GOT3 (cell line): ENCODE data around the gene SLC26A3.

Experiments
- DNase-seq: peaks from one replicate; lab custom pipeline; 2025; ENCODE audit warnings: mixed read lengths; lab: John Stamatoyannopoulos, UW

Gene SLC26A3

DNA sequence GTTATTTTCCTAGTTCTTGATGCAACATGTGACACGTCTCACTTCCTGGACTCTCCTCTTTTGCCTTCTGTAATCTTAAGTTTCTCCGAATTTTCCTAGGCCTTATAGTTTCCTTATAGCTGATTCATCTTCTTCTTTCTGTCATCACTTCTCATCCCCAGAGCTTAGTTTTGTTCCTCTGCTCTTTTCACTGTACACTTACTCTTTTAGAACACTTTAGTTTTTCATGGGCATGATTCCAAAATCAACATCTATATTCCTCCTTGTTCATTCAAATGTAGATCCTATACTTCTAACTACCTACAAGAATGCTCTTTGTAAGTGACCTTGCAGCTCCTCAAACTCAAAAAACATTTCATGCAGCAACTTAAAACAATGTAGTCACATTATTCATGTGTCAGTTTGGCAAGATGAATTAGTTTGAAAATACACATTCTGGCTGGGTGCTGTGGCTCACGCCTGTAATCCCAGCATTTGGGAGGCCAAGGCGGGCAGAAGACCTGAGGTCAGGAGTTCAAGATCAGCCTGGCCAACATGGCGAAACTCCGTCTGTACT, 13.1 kb upstream of the SLC26A3 start:
- no peak for DNase-seq

DNA sequence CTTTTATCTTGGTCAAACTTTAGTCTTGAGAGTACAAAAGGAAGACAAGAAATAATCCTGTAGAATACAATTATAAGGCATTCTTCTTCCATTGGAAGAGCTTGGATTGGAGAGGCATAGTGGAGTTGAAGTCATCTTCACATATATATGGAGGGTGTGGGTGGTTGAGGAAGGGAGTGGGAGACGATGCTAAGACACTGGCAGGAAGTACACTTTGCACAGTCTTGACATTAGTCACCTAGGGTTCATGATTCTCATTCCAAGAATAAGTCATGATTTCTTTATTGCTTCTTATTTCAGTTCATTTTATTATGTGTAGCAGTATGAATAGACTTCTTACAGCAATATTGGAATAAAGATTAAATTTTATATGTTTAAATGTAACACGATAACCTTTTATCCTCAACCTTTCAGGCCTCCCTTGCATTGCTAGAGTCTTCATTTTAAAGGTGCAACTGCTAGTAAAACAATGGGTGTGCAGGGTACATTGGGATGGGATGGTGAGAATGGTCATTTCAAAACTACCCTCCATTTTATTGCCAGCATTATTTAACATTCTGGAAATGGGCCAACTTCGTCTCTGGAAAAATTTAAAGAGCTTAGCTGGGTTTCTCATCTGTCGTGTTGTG, 12.3 kb upstream of the SLC26A3 start:
- DNase-seq: no peak

DNA sequence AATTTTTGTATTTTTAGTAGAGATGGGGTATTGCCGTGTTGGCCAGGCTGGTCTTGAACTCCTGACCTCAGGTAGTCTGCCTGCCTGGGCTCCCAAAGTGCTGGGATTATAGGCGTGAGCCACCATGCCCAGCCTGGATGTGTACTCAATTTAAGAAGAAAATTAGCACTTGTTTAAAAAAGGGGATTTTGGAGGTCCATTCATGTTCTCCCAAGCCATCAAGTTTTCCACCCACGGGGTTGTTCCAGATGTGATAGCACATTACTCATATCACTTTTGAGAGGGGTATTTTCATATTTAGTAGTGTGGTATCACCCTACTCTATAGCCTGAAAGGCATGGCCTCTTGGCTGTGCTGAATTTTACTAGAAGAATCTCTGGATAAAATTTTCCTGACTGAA, 10.5 kb upstream of the SLC26A3 start:
- no peak for DNase-seq

DNA sequence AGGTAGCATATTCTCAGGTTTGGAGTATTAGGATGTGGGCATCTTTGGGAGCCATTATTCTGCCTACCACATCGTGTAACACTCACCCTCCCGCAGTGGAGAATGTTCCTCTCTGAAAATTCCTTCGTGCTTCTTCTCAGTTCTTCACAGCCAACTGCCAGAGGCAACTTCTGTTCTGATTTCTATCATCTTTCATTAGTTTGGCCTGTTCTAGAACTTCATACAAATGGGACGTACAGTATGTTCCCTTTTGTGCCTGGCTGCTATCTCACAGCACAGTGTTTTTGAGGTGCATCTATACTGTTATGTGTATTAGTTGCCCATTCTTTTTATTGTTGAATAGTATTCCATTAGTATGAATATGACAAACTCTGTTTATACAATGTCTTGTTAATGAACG, 8.9 kb upstream of the SLC26A3 start:
- DNase-seq: no peak

DNA sequence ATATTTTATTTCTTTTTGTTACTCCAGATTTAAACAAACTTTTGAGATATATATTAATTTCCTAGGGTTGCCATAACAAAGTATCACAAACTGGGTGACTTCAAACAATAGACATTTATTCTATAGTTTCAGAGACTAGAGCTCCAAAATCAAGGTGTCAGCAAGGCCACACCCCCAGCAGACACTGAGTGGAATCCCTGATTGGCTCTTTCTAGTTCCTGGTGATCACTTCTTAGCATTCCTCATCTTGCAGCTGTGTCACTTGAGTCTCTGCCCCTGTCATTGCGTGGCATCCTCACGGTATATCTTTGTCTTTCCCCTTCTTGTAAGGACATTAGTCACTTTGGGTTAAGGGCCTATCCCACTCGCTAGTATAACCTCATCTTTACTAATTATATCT, 7.6 kb upstream of the SLC26A3 start:
- DNase-seq: no peak

DNA sequence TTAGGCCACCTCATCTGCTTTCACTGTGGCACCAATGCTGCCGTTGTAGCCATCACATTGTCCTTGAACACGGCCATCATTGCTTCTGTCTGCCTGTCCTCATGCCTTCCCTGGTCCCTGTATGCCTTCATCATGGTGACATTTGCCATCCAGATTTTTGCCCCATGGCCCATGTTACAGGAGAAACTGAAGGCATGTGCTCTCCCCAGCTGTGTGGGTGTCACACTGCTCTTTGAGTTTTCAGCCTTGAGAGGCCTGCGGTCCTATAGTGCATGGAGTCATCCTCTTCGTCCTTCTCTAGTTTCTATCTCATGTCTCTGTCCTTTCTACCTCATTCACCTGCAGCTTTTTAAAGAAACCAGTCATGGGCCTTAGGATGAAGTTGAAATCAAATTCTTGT, 6.2 kb upstream of the SLC26A3 start:
- no peak for DNase-seq

DNA sequence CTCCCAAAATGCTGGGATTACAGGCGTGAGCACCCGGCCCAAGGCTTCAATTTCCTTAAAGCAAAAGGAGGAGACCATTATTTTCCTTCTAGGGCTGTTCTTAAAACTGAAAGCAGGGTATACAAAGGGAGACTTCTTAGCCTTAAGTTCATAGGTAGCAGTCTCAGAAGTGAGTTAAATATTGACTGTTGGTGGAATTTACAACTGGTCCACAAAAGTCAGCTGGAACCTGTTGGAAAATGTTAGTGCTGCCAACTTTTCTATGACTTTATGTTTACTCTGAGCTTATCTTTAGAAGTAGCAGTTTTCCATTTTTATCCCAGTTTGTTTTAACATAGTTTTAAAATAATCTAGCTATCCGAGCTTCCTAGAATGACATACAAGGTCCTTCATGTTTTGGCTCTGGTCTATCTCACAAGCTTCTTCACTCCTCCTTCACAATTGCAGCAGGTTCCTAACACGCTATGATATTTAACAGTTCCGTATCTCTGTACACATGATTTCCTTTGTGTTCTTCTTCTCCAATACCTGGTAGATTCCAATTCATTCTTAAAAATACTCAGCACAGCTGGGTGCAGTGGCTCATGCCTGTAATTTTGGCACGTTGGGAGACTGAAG, 3.3 kb downstream of the SLC26A3 start:
- no peak for DNase-seq

DNA sequence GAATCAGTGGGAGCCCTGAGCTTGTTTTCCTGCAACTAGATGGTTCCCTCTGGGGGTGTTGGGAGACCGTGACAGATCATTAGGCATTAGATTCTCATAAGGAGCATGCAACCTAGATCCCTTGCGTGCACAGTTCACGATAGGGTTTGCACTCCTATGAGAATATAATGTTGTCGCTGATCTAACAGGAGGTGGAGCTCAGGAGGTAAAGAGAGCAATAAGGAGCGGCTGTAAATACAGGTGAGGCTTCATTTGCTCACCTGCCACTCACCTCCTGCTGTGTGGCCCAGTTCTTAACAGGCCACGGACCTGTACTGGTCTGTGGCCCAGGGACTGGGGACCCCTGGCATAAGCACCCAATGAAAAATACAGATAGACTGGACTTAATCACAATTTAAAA, 10.7 kb downstream of the SLC26A3 start:
- no peak for DNase-seq

DNA sequence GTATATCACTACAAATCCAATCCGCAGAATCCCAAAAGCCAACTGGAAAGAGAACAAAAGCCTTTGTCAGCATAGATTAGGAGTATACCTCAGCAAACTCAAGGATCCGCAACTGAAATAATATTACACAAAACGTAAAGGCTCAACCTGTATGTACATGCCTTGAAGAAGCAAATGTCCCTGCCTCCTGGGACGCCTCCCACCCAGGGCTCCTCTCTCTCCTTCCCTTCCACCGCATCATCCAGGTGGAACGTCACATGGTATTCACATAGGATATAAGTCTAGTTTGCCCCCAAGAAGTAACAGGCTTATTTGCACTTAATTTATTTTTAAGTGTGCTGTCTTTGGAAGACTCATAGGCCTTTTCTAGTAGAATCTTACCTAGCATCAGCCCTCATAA, 13.4 kb downstream of the SLC26A3 start:
- no peak for DNase-seq

DNA sequence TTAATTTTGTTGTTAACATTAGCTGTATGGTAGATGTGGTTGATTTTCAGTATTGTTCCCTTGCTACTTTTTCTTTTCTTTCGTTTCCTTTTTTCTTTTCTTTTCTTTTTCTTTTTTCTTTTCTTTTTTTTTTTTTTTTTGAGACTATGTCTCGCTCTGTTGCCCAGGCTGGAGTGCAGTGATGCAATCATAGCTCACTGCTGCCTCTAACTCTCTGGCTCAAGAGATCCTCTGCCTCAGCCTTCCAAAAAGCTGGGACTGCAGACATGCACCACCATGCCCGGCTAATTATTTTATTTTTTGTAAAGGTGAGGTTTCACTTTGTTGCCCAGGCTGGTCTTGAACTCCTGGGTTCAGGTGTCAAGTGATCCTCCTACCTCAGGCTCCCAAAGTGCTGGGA, 14.4 kb downstream of the SLC26A3 start:
- no peak for DNase-seq

DNA sequence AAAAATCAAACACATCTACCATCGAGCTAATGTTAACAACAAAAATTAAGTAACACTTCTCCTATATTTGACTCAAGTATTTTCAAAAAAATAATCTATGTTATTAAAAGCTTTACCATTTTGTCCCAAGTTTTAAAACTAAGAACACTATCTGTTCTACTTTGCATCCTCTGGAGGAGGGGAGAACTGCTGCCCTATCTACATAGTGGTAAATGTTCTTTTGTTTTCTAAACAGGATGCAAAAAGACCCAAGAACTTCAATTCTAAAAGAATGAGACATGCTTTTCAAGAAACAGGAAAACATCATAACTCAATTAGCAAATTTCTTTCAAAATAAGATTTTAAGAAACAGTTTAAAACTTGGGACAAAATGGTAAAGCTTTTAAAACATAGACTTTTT, 14.8 kb downstream of the SLC26A3 start:
- DNase-seq: no peak

DNA sequence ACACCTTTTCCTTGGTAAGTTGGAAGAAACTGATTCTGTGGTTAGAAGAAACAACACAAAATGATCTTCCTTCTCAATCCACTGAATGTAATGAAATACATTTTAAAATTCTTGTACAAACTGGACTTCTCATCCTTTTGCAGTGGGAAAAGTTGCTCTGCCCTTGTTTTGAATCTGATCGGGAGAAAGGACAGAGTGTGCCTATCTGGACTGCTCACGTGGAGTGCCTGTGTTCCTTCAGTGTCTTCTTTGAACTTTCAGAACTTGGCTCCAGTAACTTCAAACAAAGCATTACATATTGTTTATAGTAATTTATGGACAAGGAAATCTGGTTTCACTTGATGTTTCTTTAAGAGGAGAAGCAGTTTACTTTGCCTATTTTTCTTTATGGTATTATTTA, 17.1 kb downstream of the SLC26A3 start:
- no peak for DNase-seq

DNA sequence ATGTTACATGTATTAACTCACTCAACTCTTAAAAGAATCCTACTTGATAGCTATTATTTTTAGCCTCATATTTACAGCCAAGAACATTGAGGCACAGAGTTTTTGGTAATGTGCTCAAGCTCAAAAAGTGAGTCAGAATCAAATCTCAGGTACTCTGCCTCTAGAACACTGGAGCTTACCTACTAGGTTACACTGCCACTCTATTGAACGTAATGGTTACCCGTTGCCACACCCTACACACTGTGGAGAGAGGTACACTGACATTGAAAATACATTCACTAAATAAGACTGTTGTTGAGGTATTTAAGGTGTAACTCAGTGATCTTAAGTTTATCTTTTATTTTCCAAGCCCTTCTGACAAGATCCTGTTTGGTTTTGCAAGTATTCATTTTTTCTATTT, 17.9 kb downstream of the SLC26A3 start:
- DNase-seq: no peak

DNA sequence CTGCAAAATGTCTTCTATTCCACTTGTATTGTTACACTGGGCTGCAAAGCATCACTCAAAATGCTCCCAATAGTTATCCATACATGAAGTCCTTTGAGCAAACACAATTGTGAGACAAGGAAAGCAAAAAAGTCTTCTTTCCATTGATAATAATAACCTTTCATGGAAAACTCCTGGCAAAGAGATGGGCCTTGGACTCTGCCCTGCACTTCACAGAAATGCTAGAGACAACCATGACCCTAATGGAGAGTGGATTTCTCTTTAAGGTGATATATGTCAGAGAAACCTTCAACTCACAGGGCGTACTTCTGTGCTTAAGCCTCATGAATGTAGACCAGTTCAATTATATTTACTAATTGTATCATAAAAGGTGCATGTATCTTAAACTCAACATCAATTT, 19.4 kb downstream of the SLC26A3 start:
- no peak for DNase-seq

DNA sequence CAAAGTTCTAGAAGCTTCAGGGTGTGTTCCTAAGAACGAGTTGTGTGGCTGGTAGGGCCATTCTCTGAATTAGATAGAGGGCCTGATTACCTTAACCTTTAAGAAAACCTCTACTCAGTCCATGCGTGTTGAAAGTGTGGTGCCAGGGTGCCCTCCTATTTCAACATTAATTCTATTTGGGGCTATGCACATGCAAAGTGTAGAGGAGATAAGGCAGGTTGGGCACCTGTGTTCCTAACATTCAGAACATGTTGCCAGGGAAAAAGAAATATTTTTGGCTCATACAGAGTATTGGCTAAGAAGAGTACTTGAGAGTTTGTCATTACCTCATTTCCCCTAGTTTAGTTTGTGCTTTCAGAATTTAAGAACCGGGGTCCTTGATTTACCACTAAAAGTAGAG, 20.6 kb downstream of the SLC26A3 start:
- DNase-seq: no peak

DNA sequence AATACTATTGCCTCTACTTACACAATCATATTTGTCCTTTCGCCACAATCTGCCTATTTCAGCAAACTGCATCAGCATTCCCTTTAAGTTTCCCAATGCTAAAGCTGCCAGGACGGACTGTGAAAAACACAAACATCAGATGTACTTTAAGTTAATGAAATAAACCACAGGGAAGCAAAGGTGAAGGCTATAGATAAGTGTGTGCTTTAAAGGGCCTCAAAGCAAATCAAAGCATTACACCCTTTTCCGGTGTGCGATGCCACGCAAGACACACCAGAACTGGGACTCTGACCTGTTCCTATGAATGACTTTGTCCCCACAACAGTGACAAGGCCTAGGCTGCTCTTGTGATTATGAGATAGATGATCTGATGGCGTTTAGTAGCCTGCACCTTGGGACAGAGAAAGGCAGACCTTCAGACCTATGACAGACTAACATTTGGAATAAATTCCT, 23.4 kb downstream of the SLC26A3 start:
- DNase-seq: no peak

DNA sequence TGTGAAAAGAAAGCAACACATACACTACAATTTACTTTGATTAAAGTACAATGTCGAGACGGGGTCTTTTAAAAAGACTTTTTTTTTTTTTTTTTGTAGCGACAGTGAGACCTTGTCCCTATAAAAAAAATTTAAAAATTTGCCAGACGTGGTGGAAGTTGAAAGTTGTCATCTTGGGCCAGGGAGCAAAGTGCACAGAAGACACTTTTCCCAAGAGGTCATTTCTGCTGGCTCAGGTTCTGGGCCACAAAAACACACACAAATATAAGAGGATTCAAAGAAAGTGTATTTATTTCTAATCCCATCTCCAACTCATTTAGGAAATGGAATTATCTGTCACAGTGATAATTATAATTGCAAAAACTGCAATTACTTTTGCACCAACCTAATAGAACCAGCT, 24.7 kb downstream of the SLC26A3 start:
- no peak for DNase-seq

DNA sequence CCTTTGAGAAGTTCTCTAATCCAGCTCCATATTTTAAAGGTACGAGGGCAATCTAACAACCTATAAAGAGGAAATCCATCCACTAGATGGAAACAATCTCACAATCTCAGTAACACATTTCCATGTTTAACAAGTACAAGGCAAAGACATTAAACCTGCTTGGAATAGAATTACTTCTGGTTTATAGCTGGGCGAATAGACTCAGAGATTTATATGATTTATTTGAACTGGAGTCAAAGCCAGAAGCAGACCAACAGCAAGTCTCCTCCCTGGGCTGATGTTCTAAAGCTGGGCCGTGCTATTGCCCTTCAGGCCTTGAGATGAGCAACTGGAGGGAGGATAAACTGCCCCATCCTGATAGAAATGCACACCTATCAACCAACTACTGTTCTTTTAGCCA, 25.3 kb downstream of the SLC26A3 start:
- DNase-seq: no peak

DNA sequence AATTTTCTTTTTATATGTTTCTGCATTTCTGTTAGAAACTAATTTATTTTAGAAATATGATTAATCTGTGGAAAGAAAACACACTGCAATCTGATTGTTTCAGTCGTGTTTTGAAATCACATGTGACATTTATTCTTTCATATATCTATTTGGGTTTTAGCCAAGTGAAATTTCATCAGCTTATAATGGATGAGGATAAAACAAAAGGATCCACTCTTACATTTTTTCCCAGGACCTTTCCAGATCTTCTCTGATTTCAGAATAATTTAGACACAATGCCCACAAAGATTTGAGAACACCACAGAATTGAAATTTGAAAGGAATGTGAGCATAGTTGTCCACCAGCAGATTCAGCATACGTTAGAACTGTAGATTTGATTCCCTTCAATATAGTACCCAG, 30.0 kb downstream of the SLC26A3 start:
- no peak for DNase-seq

DNA sequence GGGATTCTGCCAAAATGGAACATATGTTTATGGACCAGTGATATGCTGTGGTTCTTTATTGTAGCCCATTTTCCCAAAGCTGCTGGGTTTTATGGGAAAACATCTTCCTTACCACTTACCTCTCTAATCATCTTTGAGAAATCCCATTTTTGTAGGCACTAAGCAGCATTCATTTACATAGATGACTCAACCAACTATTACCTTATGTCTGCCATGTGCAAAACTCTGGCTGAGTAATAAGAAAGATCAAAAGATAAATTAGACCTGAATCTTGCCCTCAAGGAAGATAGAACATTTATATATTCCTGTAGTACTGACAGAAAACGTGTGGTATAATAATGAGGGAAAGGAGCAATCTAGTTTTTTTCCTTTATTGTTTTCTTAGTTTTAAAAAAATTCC, 34.8 kb downstream of the SLC26A3 start:
- no peak for DNase-seq

DNA sequence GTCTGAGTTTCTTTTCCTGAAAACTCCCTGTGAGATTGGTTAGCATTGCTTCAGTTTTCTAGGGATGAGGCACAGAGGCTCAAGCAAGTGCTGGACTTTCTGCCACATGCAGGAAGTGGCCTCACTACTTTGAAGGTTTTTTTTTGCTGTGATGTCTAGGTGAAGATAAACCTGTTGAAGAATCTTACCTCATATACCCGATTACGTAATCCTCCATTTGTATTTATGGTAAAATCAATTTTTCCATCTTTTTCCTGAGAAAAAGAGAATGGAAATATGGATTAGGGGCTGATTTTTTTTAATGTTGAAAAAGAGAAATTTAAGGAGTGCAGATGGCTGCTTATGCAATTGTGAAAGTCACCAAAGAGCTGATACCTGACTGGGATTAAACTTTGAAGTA, 35.6 kb downstream of the SLC26A3 start:
- DNase-seq: no peak

DNA sequence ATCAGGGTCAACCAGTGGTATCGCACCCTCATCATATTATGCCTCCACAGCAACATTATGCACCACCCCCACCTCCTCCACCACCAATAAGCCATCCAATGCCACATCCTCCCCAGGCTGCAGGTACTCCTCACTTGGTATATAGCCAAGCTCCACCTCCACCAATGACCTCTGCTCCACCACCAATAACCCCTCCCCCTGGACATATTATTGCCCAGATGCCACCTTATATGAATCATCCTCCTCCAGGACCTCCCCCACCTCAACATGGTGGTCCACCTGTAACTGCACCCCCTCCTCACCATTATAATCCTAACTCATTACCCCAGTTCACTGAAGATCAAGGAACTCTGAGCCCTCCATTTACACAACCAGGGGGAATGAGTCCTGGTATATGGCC, 44.4 kb downstream of the SLC26A3 start:
- DNase-seq: no peak

DNA sequence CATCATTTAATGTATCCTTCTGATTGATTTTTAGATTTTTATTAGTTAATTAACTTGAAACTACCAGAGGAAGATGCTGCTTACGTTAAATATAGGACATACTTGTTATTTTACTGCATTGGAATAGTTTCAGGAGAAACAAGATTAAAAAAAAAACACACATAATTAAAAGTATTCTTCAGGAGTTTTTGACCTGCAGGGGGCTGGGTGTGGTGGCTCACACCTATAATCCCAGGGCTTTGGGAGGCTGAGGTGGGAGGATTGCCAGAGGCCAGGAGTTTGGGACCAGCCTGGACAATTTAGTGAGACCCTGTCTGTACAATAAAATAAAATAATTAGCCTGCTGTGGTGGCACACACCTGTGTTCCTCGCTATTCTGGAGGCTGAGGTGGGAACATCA, 48.4 kb downstream of the SLC26A3 start:
- no peak for DNase-seq

DNA sequence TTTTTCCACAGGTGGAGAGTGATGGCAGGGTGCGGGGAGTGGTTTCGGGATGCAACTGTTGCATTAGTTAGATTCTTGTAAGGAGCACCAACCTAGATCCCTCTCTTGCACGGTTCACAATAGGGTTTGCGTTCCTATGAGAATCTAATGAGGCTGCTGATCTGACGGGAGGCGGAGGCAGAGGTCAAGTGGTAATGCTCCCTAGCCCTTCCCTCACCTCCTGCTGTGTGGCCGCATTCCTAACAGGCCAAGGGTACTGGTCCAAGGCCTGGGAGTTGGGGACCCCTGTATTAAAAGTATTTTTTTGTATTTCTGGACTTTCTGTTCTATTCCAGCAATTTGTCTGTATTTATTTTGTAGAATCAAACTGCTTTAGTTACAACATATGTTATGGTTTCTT, 51.9 kb downstream of the SLC26A3 start:
- DNase-seq: no peak
